Brain microvascular endothelial cell (primary cell): ENCODE results near the gene CD44.

Experiments
- DNase-seq: peaks from one replicate; pipeline ENCODE4 v3.0.0-alpha.2; 2020
- H3K27ac ChIP-seq: fragments of 250-450 bp; sonication (Bioruptor Pico); 2 replicates; pipeline ENCODE4 v1.5.1; 2020; ENCODE audit warnings: mild to moderate bottlenecking, moderate library complexity
- H3K27me3 ChIP-seq: fragments of 250-450 bp; sonication (Bioruptor Pico); replicated peaks from 2 replicates; pipeline ENCODE4 v1.5.1; 2020; ENCODE audit warnings: mild to moderate bottlenecking
- H3K36me3 ChIP-seq: fragments of 250-450 bp; sonication (Bioruptor Pico); replicated peaks from 2 replicates; pipeline ENCODE4 v1.5.1; 2020; ENCODE audit warnings: mild to moderate bottlenecking
- H3K4me3 ChIP-seq: 2 replicates; pipeline ENCODE4 v1.5.1; 2011; ENCODE audit warnings: low read depth, mild to moderate bottlenecking, control low read depth, low read length, moderate library complexity
- CTCF ChIP-seq: IDR thresholded peaks from 2 replicates; pipeline ENCODE4 v1.5.1; 2011; ENCODE audit warnings: low read depth, mild to moderate bottlenecking, moderate library complexity, low read length, control low read depth, inconsistent platforms; ENCODE audit errors: missing control alignments
- in situ Hi-C: cut with HindIII; loops from 2 replicates; pipeline ENCODE4 v1.10.0; 2017; ENCODE audit warnings: low sequenced_read_pairs, low pct_ligation_motif_present

The CD44 gene

GRCh38 chr11:35173011-35173511 is 34.1 kb downstream of the CD44 start:
- peaks cover 13% of the 10 kb centered on the region for H3K36me3 ChIP-seq
- DNase-seq: no peak
- H3K4me3 ChIP-seq: no peak overlapping the region
- no peak overlapping the region for H3K27ac ChIP-seq
- TF ChIP-seq CTCF: no peak
- in situ Hi-C loops: no loop called here
- no peaks in the 10 kb centered on the region for H3K27me3 ChIP-seq

- H3K27ac ChIP-seq: peak overlapping the region; percentile 74
- H3K27me3 ChIP-seq: no peaks in the 10 kb centered on the region
- H3K36me3 ChIP-seq: peaks cover 19% of the 10 kb centered on the region
- in situ Hi-C loops: no loop called here
- TF ChIP-seq CTCF: no peak
- H3K4me3 ChIP-seq: no peak overlapping the region
- DNase-seq: no peak
These were observed 34.9 kb downstream of the CD44 start for GRCh38 chr11:35173616-35174566.

- Histone ChIP-seq H3K27ac (peak overlapping the region; percentile 74), H3K36me3 (peaks cover 22% of the 10 kb centered on the region), H3K27me3 (no peaks in the 10 kb centered on the region), H3K4me3 (no peak overlapping the region)
- no peak for TF ChIP-seq CTCF
- peak; percentile 74 for DNase-seq
- in situ Hi-C loops: no loop called here
These were observed 35.7 kb downstream of the CD44 start for GRCh38 chr11:35174666-35175065.

DNA sequence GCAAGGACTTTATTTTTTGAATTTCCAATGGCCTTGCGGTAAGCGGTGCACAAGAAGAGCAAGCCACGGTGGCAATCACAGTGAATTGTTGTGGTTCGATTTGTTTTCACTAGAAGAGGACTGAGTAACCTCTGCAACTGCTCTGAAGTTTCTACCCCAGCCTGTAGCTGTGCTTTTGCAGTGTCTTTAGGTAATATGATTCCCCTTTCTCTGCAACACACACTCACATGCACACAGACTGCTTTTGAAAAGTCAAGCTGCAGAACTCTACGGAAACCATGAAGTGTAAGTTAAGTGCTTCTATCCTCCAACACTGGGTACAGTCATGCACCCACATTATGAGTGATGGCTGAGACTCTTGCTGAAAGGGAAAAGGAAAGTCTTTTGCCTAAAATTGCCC is 38.4 kb downstream of the CD44 start:
- H3K4me3 ChIP-seq: no peak overlapping the region
- H3K27me3 ChIP-seq: no peaks in the 10 kb centered on the region
- in situ Hi-C loops: no loop called here
- peak; percentile 35 for DNase-seq
- TF ChIP-seq CTCF: no peak
- peaks cover 38% of the 10 kb centered on the region for H3K36me3 ChIP-seq
- no peak overlapping the region for H3K27ac ChIP-seq

- in situ Hi-C loops: no loop called here
- Histone ChIP-seq H3K4me3 (no peak overlapping the region), H3K27ac (no peak overlapping the region), H3K36me3 (peaks cover 43% of the 10 kb centered on the region), H3K27me3 (no peaks in the 10 kb centered on the region)
- no peak for DNase-seq
- no peak for TF ChIP-seq CTCF
These were observed 39.3 kb downstream of the CD44 start for GRCh38 chr11:35178067-35178805.
